Measurements from ENCODE around the gene AP5B1. TPM values are rescaled to one million over a fixed set of nuclear protein-coding genes. Genes with fewer than 3 reads are reported as not detected.

AP5B1 gene
- total and polyA plus RNA-seq, 2 experiments from 2014 or later, result 3.1 to 16.1 TPM

DNA sequence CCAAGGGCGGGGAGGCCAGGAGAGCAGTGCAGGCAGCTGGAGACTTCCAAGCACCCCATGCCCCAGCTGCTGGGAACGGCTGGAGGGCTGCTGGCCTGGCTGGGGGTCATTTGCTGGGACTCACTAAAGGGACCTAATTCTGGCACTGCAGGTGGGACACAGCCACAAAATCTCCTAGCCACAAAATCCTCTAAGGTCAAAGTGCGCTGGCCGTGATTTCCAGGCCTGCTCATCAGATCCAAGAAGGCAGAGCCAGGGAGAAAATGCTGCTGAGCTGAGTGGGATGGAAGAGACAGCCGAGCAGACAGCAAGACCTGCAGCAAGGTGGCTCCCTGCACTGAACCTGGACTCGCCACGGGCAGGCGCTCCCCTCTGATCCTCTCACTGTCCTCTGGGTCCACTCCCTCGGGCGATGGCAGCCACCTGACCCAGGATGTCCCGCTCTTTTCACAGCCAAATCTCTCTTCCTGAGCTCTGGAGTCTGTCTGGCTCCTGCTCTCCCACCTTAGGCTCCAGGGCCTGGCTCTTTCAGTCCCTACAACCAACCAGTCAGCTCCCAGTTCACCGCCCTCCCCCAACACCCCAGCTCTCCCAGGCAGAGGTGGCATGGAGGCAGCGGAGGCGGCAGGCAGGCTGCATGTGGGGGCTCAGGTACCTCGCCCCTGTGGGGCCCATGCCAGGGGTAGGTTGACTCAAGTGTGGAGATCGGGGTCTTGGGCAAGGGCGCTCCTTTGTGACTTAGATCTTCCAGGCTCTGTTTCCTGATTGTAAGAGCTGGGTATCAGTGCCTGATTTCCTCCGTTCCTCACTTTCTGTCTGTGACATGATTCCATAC, 20.6 kb upstream of the AP5B1 start:
- no peak overlapping the region for H3K27ac Mint-ChIP-seq

More for the DNA sequence above, 20.6 kb upstream of the AP5B1 start:
- no peak for TF ChIP-seq EZH2 (IDR thresholded peaks at IDR 0.05; ENCODE audit: low read depth, unreplicated experiment)
- TF ChIP-seq NANOG (IDR thresholded peaks at IDR 0.05; ENCODE audit: borderline replicate concordance), result no peak
- TF ChIP-seq, protein P1, sequence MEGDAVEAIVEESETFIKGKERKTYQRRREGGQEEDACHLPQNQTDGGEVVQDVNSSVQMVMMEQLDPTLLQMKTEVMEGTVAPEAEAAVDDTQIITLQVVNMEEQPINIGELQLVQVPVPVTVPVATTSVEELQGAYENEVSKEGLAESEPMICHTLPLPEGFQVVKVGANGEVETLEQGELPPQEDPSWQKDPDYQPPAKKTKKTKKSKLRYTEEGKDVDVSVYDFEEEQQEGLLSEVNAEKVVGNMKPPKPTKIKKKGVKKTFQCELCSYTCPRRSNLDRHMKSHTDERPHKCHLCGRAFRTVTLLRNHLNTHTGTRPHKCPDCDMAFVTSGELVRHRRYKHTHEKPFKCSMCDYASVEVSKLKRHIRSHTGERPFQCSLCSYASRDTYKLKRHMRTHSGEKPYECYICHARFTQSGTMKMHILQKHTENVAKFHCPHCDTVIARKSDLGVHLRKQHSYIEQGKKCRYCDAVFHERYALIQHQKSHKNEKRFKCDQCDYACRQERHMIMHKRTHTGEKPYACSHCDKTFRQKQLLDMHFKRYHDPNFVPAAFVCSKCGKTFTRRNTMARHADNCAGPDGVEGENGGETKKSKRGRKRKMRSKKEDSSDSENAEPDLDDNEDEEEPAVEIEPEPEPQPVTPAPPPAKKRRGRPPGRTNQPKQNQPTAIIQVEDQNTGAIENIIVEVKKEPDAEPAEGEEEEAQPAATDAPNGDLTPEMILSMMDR (conservative IDR thresholded peaks at IDR 0.05; ENCODE audit: low read depth in 2 of 2), result no peak
- no peak for TF ChIP-seq ZNF331 (CRISPR knock-in tag; IDR thresholded peaks at IDR 0.05; ENCODE audit: low read depth)
- no peak for TF ChIP-seq POLR2AphosphoS5 (IDR thresholded peaks at IDR 0.05; ENCODE audit: low read depth)
- TF ChIP-seq, protein P2, sequence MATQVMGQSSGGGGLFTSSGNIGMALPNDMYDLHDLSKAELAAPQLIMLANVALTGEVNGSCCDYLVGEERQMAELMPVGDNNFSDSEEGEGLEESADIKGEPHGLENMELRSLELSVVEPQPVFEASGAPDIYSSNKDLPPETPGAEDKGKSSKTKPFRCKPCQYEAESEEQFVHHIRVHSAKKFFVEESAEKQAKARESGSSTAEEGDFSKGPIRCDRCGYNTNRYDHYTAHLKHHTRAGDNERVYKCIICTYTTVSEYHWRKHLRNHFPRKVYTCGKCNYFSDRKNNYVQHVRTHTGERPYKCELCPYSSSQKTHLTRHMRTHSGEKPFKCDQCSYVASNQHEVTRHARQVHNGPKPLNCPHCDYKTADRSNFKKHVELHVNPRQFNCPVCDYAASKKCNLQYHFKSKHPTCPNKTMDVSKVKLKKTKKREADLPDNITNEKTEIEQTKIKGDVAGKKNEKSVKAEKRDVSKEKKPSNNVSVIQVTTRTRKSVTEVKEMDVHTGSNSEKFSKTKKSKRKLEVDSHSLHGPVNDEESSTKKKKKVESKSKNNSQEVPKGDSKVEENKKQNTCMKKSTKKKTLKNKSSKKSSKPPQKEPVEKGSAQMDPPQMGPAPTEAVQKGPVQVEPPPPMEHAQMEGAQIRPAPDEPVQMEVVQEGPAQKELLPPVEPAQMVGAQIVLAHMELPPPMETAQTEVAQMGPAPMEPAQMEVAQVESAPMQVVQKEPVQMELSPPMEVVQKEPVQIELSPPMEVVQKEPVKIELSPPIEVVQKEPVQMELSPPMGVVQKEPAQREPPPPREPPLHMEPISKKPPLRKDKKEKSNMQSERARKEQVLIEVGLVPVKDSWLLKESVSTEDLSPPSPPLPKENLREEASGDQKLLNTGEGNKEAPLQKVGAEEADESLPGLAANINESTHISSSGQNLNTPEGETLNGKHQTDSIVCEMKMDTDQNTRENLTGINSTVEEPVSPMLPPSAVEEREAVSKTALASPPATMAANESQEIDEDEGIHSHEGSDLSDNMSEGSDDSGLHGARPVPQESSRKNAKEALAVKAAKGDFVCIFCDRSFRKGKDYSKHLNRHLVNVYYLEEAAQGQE (IDR thresholded peaks at IDR 0.05; ENCODE audit: unreplicated experiment), result no peak
- TF ChIP-seq CREB1 (CRISPR knock-in tag; IDR thresholded peaks at IDR 0.05; ENCODE audit: low read depth), result no peak
- TF ChIP-seq, protein P3, sequence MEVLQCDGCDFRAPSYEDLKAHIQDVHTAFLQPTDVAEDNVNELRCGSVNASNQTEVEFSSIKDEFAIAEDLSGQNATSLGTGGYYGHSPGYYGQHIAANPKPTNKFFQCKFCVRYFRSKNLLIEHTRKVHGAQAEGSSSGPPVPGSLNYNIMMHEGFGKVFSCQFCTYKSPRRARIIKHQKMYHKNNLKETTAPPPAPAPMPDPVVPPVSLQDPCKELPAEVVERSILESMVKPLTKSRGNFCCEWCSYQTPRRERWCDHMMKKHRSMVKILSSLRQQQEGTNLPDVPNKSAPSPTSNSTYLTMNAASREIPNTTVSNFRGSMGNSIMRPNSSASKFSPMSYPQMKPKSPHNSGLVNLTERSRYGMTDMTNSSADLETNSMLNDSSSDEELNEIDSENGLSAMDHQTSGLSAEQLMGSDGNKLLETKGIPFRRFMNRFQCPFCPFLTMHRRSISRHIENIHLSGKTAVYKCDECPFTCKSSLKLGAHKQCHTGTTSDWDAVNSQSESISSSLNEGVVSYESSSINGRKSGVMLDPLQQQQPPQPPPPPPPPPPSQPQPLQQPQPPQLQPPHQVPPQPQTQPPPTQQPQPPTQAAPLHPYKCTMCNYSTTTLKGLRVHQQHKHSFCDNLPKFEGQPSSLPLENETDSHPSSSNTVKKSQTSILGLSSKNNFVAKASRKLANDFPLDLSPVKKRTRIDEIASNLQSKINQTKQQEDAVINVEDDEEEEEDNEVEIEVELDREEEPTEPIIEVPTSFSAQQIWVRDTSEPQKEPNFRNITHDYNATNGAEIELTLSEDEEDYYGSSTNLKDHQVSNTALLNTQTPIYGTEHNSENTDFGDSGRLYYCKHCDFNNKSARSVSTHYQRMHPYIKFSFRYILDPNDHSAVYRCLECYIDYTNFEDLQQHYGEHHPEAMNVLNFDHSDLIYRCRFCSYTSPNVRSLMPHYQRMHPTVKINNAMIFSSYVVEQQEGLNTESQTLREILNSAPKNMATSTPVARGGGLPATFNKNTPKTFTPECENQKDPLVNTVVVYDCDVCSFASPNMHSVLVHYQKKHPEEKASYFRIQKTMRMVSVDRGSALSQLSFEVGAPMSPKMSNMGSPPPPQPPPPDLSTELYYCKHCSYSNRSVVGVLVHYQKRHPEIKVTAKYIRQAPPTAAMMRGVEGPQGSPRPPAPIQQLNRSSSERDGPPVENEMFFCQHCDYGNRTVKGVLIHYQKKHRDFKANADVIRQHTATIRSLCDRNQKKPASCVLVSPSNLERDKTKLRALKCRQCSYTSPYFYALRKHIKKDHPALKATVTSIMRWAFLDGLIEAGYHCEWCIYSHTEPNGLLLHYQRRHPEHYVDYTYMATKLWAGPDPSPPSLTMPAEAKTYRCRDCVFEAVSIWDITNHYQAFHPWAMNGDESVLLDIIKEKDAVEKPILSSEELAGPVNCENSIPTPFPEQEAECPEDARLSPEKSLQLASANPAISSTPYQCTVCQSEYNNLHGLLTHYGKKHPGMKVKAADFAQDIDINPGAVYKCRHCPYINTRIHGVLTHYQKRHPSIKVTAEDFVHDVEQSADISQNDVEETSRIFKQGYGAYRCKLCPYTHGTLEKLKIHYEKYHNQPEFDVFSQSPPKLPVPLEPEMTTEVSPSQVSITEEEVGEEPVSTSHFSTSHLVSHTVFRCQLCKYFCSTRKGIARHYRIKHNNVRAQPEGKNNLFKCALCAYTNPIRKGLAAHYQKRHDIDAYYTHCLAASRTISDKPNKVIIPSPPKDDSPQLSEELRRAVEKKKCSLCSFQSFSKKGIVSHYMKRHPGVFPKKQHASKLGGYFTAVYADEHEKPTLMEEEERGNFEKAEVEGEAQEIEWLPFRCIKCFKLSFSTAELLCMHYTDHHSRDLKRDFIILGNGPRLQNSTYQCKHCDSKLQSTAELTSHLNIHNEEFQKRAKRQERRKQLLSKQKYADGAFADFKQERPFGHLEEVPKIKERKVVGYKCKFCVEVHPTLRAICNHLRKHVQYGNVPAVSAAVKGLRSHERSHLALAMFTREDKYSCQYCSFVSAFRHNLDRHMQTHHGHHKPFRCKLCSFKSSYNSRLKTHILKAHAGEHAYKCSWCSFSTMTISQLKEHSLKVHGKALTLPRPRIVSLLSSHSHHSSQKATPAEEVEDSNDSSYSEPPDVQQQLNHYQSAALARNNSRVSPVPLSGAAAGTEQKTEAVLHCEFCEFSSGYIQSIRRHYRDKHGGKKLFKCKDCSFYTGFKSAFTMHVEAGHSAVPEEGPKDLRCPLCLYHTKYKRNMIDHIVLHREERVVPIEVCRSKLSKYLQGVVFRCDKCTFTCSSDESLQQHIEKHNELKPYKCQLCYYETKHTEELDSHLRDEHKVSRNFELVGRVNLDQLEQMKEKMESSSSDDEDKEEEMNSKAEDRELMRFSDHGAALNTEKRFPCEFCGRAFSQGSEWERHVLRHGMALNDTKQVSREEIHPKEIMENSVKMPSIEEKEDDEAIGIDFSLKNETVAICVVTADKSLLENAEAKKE (CRISPR knock-in tag; IDR thresholded peaks at IDR 0.05), result no peak
- no peak for TF ChIP-seq JUNB (IDR thresholded peaks at IDR 0.05; ENCODE audit: unreplicated experiment)
- no peak for TF ChIP-seq STAT1 (IDR thresholded peaks at IDR 0.05; ENCODE audit: unreplicated experiment)
- no peak for TF ChIP-seq EZH2phosphoT487 (IDR thresholded peaks at IDR 0.05; ENCODE audit: unreplicated experiment)
- TF ChIP-seq ZNF114 (CRISPR knock-in tag; IDR thresholded peaks at IDR 0.05), result no peak
- TF ChIP-seq ETS1 (IDR thresholded peaks at IDR 0.05), result no peak
- DNase-seq (ENCODE audit: low spot score) (peak; percentile 24), ATAC-seq (peak; percentile 24)
- Histone ChIP-seq H3K36me3 (ENCODE audit: insufficient read depth) (no peaks in the 10 kb centered on the region), H3K4me3 (no peak overlapping the region), H3F3A (replicated peaks; ENCODE audit: low read depth) (0 out of 2 replicates have a peak, but pooled peaks cover 4% of the 10 kb centered on the region), H3K27ac (ENCODE audit: low read depth) (no peak overlapping the region), H3K9me2 (ENCODE audit: insufficient read depth) (no peaks in the 10 kb centered on the region), H3K79me2 (replicated peaks; ENCODE audit: insufficient read depth) (no peaks in the 10 kb centered on the region), H3K4me1 (ENCODE audit: insufficient read depth) (peaks cover 7% of the 10 kb centered on the region; the same call in 1 of the 2 replicates), H3K4me2 (no peak overlapping the region), H3K27me3 (ENCODE audit: insufficient read depth) (no peaks in the 10 kb centered on the region), H2AFZ (peak overlapping the region; percentile 78), H4K20me1 (replicated peaks; ENCODE audit: insufficient read depth) (no peaks in the 10 kb centered on the region)
- no peak overlapping the region; the same call in 2 of the 3 replicates for H3K4me3 Mint-ChIP-seq
- H3K27me3 Mint-ChIP-seq (ENCODE audit: insufficient read depth, low read depth, poor library complexity), result peaks cover 6% of the 10 kb centered on the region
- H3K9me3 Mint-ChIP-seq, result no peaks in the 10 kb centered on the region
- no peaks in the 10 kb centered on the region for H3K36me3 Mint-ChIP-seq (ENCODE audit: low read depth)
- peaks cover 30% of the 10 kb centered on the region for H3K4me1 Mint-ChIP-seq

All from GM23338 (cell line).